OCI-LY7 (cell line): Measurements from ENCODE around the gene MRNIP. TPM values are rescaled to one million over a fixed set of nuclear protein-coding genes. Genes with fewer than 3 reads are reported as not detected.

Experiments used
- BruUV-seq: library from RNA; stranded (reverse); fragments of 400-500 nt; replicated peaks from 2 replicates; lab custom pipeline; 2021; lab: Mats Ljungman, UMichigan
- CTCF ChIA-PET: fragments of 300-600 bp; sonication (Branson Sonifier 250); formaldehyde crosslinking; loops from one replicate; lab custom pipeline; 2022; ENCODE audit warnings: antibody characterized with exemption; ENCODE audit not compliant: unreplicated experiment; lab: Charles Lee
- POLR2A ChIA-PET: fragments of 300-600 bp; sonication (Branson Sonifier 250); formaldehyde crosslinking; loops from one replicate; lab custom pipeline; 2022; ENCODE audit warnings: antibody characterized with exemption; lab: Charles Lee
- DNase-seq: peaks from one replicate; pipeline ENCODE4 v3.0.0-alpha.2; 2015; ENCODE audit warnings: low spot score
- H2AFZ ChIP-seq: fragments of 200-600 bp; sonication (generic), shearing (Covaris generic); 2 replicates; pipeline ENCODE4 v1.6.1; 2014; ENCODE audit warnings: mild to moderate bottlenecking, antibody characterized with exemption, low read length, moderate library complexity
- H3K27ac ChIP-seq: fragments of 200-600 bp; sonication (generic); 2 replicates; pipeline ENCODE4 v1.5.1; 2014; ENCODE audit warnings: mixed run types, low read depth, mild to moderate bottlenecking, moderate library complexity, low read length, inconsistent platforms; ENCODE audit not compliant: poor library complexity, severe bottlenecking
- H3K36me3 ChIP-seq: fragments of 200-600 bp; sonication (generic); 2 replicates; pipeline ENCODE4 v1.6.1; 2014; ENCODE audit warnings: mild to moderate bottlenecking, antibody characterized with exemption, low read length, moderate library complexity, mixed read lengths; ENCODE audit not compliant: insufficient read depth
- H3K4me1 ChIP-seq: fragments of 200-600 bp; sonication (generic); 2 replicates; pipeline ENCODE4 v1.5.1; 2014; ENCODE audit warnings: mild to moderate bottlenecking, low read length; ENCODE audit not compliant: insufficient read depth, poor library complexity, severe bottlenecking
- H3K4me2 ChIP-seq: fragments of 200-600 bp; sonication (generic); 2 replicates; pipeline ENCODE4 v1.6.1; 2014; ENCODE audit warnings: mild to moderate bottlenecking, low read length
- H3K4me3 ChIP-seq: fragments of 200-600 bp; sonication (generic); 2 replicates; pipeline ENCODE4 v1.5.1; 2014; ENCODE audit warnings: mild to moderate bottlenecking, low read depth, low read length; ENCODE audit not compliant: poor library complexity, severe bottlenecking
- H3K79me2 ChIP-seq: fragments of 200-600 bp; sonication (generic); 2 replicates; pipeline ENCODE4 v1.6.1; 2016; ENCODE audit warnings: low read depth, mild to moderate bottlenecking, low read length, moderate library complexity, mixed read lengths; ENCODE audit not compliant: insufficient read depth
- H3K9me2 ChIP-seq: fragments of 200-600 bp; sonication (generic); 2 replicates; pipeline ENCODE4 v1.6.1; 2016; ENCODE audit warnings: mild to moderate bottlenecking, low read length, mixed read lengths; ENCODE audit not compliant: insufficient read depth
- H3K9me3 ChIP-seq: fragments of 200-600 bp; sonication (generic); 2 replicates; pipeline ENCODE4 v1.6.1; 2014; ENCODE audit warnings: mild to moderate bottlenecking, mixed run types, low read length, mixed read lengths
- H4K20me1 ChIP-seq: fragments of 200-600 bp; sonication (generic); 2 replicates; pipeline ENCODE4 v1.6.1; 2014; ENCODE audit warnings: mild to moderate bottlenecking, antibody characterized with exemption, low read length, moderate library complexity, mixed read lengths; ENCODE audit not compliant: insufficient read depth
- EZH2phosphoT487 ChIP-seq: fragments of 200-600 bp; sonication (generic); IDR thresholded peaks from 2 replicates; pipeline ENCODE4 v1.6.1; 2018; ENCODE audit warnings: low read depth, borderline replicate concordance, mild to moderate bottlenecking, mixed run types, antibody characterized with exemption, low read length, moderate library complexity, mixed read lengths
- intact Hi-C: fragments of 100-400 bp; cut with micrococcal nuclease; formaldehyde crosslinking; loops from one replicate; pipeline ENCODE4 v1.10.0; 2022; ENCODE audit not compliant: unreplicated experiment
- total RNA-seq, 2 experiments: library from RNA; depleted of rRNA in 1 of 2; stranded (reverse); fragments of >200 nt in 1 of 2; shearing (Covaris generic) in 1 of 2; gene quantifications; 2 replicates each; pipeline ENCODE4 v1.2.3, GENCODE V29; 2014 to 2022
- TF ChIP-seq, protein P1 (sequence below): fragments of 200-600 bp; sonication (generic); conservative IDR thresholded peaks from 2 replicates; pipeline ENCODE4 v1.5.1; 2014; ENCODE audit warnings: mild to moderate bottlenecking, antibody characterized with exemption, low read length, moderate library complexity, mixed read lengths

Gene MRNIP
- total RNA-seq, 2 experiments from 2014 or later: 70.5 to 78.7 TPM

DNA sequence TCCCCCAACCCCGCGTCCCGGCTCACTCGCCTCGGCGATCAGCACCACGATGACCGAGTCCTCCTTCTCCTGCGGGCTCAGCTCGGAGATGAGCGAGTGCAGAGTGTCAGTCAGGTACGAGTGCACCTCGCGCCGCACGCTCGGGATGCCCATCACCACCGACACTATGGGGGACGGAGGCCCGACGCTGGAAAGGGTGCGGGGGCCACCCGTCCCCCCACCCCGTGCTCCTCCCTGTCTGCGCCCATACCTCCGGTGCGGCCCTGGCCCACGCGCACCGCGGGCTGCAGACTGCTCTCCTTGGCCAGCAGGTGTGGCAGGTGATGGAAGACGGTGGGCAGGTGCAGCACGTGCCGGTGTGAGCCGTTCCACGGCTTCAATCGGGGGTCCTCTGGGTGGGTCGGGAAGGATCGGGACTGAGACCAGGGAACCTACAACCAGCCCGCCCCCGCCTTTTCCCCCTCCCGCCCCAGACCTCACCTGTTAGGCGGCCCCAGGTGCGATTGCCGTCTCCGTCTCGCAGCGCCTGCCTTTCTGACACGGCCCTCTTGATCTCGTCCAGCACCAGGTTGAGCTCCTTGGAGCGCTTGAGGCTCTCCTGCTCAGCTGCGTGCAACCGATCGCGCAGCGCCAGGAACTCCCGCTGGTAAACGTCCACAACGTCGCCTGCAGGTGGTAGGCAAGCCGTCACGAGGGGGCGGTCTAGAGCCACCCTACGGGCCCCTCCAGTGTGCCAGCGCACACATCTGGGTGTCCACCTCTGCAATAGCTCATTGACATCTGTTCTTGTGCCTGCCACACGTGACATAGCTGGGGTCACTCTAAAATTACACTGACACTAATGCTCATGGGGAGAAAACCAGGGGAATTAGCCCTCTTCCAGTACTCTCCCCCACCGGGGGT lies 57.1 kb downstream of the MRNIP start:
- H3K4me2 ChIP-seq: no peak overlapping the region
- no peaks in the 10 kb centered on the region for H3K79me2 ChIP-seq
- intact Hi-C loops: loop anchor here (10.0 kb wide), 1 partner anchor 1687 kb away; the partner anchor contains the start of gene N4BP3
- DNase-seq: peak; percentile 64
- no peak overlapping the region for H3K27ac ChIP-seq
- ChIA-PET CTCF (interaction anchor here (0.6 kb wide), 2 partner anchors 66 to 165 kb away, joined by 3 to 8 read pairs; no protein-coding TSS in a partner anchor), POLR2A (interaction anchor here (0.7 kb wide), 1 partner anchor 32 kb away, joined by 3 read pairs; no protein-coding TSS in a partner anchor)
- no peak overlapping the region for H2AFZ ChIP-seq
- no TSS peak for BruUV-seq
- no peaks in the 10 kb centered on the region for H4K20me1 ChIP-seq
- no peaks in the 10 kb centered on the region for H3K9me3 ChIP-seq
- no peaks in the 10 kb centered on the region for H3K9me2 ChIP-seq
- peaks cover 35% of the 10 kb centered on the region; the same call in 1 of the 2 replicates for H3K36me3 ChIP-seq
- no peak overlapping the region for H3K4me3 ChIP-seq
- peaks cover 22% of the 10 kb centered on the region for H3K4me1 ChIP-seq
- TF ChIP-seq EZH2phosphoT487: no peak
- TF ChIP-seq, protein P1, sequence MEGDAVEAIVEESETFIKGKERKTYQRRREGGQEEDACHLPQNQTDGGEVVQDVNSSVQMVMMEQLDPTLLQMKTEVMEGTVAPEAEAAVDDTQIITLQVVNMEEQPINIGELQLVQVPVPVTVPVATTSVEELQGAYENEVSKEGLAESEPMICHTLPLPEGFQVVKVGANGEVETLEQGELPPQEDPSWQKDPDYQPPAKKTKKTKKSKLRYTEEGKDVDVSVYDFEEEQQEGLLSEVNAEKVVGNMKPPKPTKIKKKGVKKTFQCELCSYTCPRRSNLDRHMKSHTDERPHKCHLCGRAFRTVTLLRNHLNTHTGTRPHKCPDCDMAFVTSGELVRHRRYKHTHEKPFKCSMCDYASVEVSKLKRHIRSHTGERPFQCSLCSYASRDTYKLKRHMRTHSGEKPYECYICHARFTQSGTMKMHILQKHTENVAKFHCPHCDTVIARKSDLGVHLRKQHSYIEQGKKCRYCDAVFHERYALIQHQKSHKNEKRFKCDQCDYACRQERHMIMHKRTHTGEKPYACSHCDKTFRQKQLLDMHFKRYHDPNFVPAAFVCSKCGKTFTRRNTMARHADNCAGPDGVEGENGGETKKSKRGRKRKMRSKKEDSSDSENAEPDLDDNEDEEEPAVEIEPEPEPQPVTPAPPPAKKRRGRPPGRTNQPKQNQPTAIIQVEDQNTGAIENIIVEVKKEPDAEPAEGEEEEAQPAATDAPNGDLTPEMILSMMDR: peak; percentile 75

GRCh38 chr5:179800696-179801201 lies 57.9 kb downstream of the MRNIP start:
- no peak overlapping the region for H3K4me2 ChIP-seq
- H3K79me2 ChIP-seq: no peaks in the 10 kb centered on the region
- POLR2A ChIA-PET: no interaction called here
- no peak overlapping the region for H3K4me3 ChIP-seq
- CTCF ChIA-PET: interaction anchor here (0.7 kb wide), 1 partner anchor 31 kb away, joined by 4 read pairs; no protein-coding TSS in a partner anchor
- H3K36me3 ChIP-seq: peaks cover 35% of the 10 kb centered on the region; the same call in 1 of the 2 replicates
- no peaks in the 10 kb centered on the region for H3K9me2 ChIP-seq
- no TSS peak for BruUV-seq
- intact Hi-C loops: loop anchor here (10.0 kb wide), 1 partner anchor 1686 kb away; the partner anchor contains the start of gene N4BP3
- no peak for TF ChIP-seq EZH2phosphoT487
- TF ChIP-seq, protein P1: no peak
- no peaks in the 10 kb centered on the region for H3K9me3 ChIP-seq
- H3K4me1 ChIP-seq: peaks cover 25% of the 10 kb centered on the region
- no peak for DNase-seq
- no peak overlapping the region for H3K27ac ChIP-seq
- H2AFZ ChIP-seq: no peak overlapping the region
- no peaks in the 10 kb centered on the region for H4K20me1 ChIP-seq
